OCI-LY1 (cell line): ENCODE data around the gene COPS7A.

Source experiments
- H2AFZ ChIP-seq: fragments of 200-600 bp; sonication (generic), shearing (Covaris generic); 2 replicates; pipeline ENCODE4 v1.6.0; 2014; ENCODE audit warnings: antibody characterized with exemption, mild to moderate bottlenecking, low read length
- H3F3A ChIP-seq: fragments of 200-600 bp; sonication (generic), shearing (Covaris generic); 2 replicates; pipeline ENCODE4 v1.6.0; 2014; ENCODE audit warnings: mild to moderate bottlenecking, antibody characterized with exemption, low read length, moderate library complexity; ENCODE audit not compliant: insufficient read depth
- H3K27ac ChIP-seq: fragments of 200-600 bp; sonication (generic); 2 replicates; pipeline ENCODE4 v1.5.1; 2014; ENCODE audit warnings: low read length, mixed run types, mild to moderate bottlenecking, low read depth; ENCODE audit not compliant: poor library complexity, severe bottlenecking
- H3K27me3 ChIP-seq: fragments of 200-600 bp; sonication (generic); 2 replicates; pipeline ENCODE4 v1.6.0; 2014; ENCODE audit warnings: antibody characterized with exemption, mild to moderate bottlenecking, low read length, moderate library complexity; ENCODE audit not compliant: insufficient read depth
- H3K36me3 ChIP-seq: fragments of 200-600 bp; sonication (generic); 2 replicates; pipeline ENCODE4 v1.6.1; 2014; ENCODE audit warnings: mild to moderate bottlenecking, antibody characterized with exemption, low read length, moderate library complexity, mixed read lengths; ENCODE audit not compliant: insufficient read depth
- H3K4me1 ChIP-seq: fragments of 200-600 bp; sonication (generic); 2 replicates; pipeline ENCODE4 v1.5.1; 2014; ENCODE audit warnings: mild to moderate bottlenecking, low read length, moderate library complexity; ENCODE audit not compliant: insufficient read depth, severe bottlenecking
- H3K4me2 ChIP-seq: fragments of 200-600 bp; sonication (generic), shearing (Covaris generic); 2 replicates; pipeline ENCODE4 v1.6.1; 2014; ENCODE audit warnings: low read length
- H3K4me3 ChIP-seq: fragments of 200-600 bp; sonication (generic); 2 replicates; pipeline ENCODE4 v1.5.1; 2014; ENCODE audit warnings: low read length, low read depth, mild to moderate bottlenecking, mixed read lengths; ENCODE audit not compliant: poor library complexity, severe bottlenecking
- H3K79me2 ChIP-seq: fragments of 200-600 bp; shearing (Covaris generic); 2 replicates; pipeline ENCODE4 v1.6.1; 2016; ENCODE audit warnings: mixed run types, low read length, mixed read lengths; ENCODE audit not compliant: insufficient read depth
- H3K9ac ChIP-seq: fragments of 200-600 bp; sonication (generic), shearing (Covaris generic); 2 replicates; pipeline ENCODE4 v1.6.1; 2014; ENCODE audit warnings: mild to moderate bottlenecking, low read length, mixed read lengths
- H3K9me2 ChIP-seq: fragments of 200-600 bp; sonication (generic), shearing (Covaris generic); 2 replicates; pipeline ENCODE4 v1.6.1; 2014; ENCODE audit warnings: low read depth, mild to moderate bottlenecking, low read length, mixed read lengths
- H3K9me3 ChIP-seq: fragments of 200-600 bp; shearing (Covaris generic); 2 replicates; pipeline ENCODE4 v1.6.1; 2014; ENCODE audit warnings: low read length, mixed read lengths
- H4K20me1 ChIP-seq: fragments of 200-600 bp; sonication (generic), shearing (Covaris generic); 2 replicates; pipeline ENCODE4 v1.6.0; 2016; ENCODE audit warnings: mild to moderate bottlenecking, low read length; ENCODE audit not compliant: insufficient read depth
- EZH2 ChIP-seq: fragments of 200-600 bp; sonication (generic), shearing (Covaris generic); IDR thresholded peaks from 2 replicates; pipeline ENCODE4 v1.8.0; 2017; ENCODE audit warnings: borderline replicate concordance, mixed run types, mild to moderate bottlenecking, antibody characterized with exemption, low read length, moderate library complexity, mixed read lengths
- TF ChIP-seq, protein P1 (sequence below): fragments of 200-600 bp; sonication (generic), shearing (Covaris generic); IDR thresholded peaks from 2 replicates; pipeline ENCODE4 v1.5.1; 2017; ENCODE audit warnings: mild to moderate bottlenecking, antibody characterized with exemption, low read length, moderate library complexity, mixed read lengths

COPS7A gene

DNA sequence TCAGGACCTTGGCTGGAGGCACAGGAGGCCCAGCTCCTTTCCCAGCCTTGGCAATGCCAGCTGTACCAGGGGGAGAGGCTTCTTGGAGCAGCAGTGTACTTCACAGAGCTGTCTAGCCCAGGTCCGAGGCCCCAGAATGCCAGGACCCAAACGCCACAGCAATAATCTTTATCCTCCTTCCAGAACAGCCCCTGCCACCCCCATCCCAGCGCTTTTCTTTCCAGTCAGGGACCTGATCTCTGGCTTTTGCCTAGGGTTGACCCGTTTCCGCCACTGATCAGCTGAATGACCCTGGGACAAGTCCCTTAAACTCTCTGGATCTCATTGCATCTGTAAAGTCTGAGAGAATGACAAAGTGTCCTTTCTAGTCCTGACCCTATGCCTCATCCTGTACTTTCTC lies 53.5 kb downstream of the COPS7A start:
- H2AFZ ChIP-seq, result no peak overlapping the region
- H4K20me1 ChIP-seq, result no peaks in the 10 kb centered on the region
- peaks cover 19% of the 10 kb centered on the region; the same call in 1 of the 2 replicates for H3K27me3 ChIP-seq
- H3K4me1 ChIP-seq, result peaks cover 12% of the 10 kb centered on the region
- H3K9me3 ChIP-seq, result no peaks in the 10 kb centered on the region
- H3K4me3 ChIP-seq, result no peak overlapping the region
- no peaks in the 10 kb centered on the region for H3K79me2 ChIP-seq
- no peak overlapping the region for H3K9ac ChIP-seq
- no peaks in the 10 kb centered on the region for H3F3A ChIP-seq
- TF ChIP-seq, protein P1, sequence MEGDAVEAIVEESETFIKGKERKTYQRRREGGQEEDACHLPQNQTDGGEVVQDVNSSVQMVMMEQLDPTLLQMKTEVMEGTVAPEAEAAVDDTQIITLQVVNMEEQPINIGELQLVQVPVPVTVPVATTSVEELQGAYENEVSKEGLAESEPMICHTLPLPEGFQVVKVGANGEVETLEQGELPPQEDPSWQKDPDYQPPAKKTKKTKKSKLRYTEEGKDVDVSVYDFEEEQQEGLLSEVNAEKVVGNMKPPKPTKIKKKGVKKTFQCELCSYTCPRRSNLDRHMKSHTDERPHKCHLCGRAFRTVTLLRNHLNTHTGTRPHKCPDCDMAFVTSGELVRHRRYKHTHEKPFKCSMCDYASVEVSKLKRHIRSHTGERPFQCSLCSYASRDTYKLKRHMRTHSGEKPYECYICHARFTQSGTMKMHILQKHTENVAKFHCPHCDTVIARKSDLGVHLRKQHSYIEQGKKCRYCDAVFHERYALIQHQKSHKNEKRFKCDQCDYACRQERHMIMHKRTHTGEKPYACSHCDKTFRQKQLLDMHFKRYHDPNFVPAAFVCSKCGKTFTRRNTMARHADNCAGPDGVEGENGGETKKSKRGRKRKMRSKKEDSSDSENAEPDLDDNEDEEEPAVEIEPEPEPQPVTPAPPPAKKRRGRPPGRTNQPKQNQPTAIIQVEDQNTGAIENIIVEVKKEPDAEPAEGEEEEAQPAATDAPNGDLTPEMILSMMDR, result no peak
- no peak for TF ChIP-seq EZH2
- no peak overlapping the region for H3K27ac ChIP-seq
- H3K9me2 ChIP-seq, result no peaks in the 10 kb centered on the region
- no peak overlapping the region for H3K4me2 ChIP-seq
- no peaks in the 10 kb centered on the region for H3K36me3 ChIP-seq

DNA sequence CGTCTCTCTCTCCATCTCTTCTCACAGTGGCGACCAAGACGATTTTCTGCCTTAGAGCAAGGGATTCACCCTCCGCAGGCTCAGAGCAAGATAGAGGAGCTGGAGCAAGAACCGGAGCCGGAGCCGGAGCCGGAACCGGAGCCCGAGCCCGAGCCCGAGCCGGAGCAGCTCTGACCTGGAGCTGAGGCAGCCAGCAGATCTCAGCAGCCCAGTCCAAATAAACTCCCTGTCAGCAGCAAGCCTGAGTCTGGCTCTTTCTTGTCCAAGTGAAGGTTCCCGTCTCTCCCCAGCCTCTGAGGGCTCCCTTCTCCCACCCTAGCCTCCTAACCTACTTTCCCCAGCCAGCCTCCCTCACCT lies 54.3 kb downstream of the COPS7A start:
- no peaks in the 10 kb centered on the region for H3K79me2 ChIP-seq
- H2AFZ ChIP-seq, result no peak overlapping the region
- H3K36me3 ChIP-seq, result no peaks in the 10 kb centered on the region
- no peaks in the 10 kb centered on the region for H3K9me2 ChIP-seq
- H3K9ac ChIP-seq, result peak overlapping the region; percentile 43; the same call in 1 of the 2 replicates
- no peaks in the 10 kb centered on the region for H4K20me1 ChIP-seq
- peak overlapping the region; percentile 59 for H3K4me3 ChIP-seq
- H3K4me1 ChIP-seq, result peaks cover 18% of the 10 kb centered on the region
- no peak overlapping the region for H3K27ac ChIP-seq
- H3K9me3 ChIP-seq, result no peaks in the 10 kb centered on the region
- TF ChIP-seq, protein P1, result no peak
- no peak for TF ChIP-seq EZH2
- no peaks in the 10 kb centered on the region for H3F3A ChIP-seq
- 0 out of 2 replicates have a peak, but pooled peaks cover 11% of the 10 kb centered on the region for H3K27me3 ChIP-seq
- peak overlapping the region; percentile 78 for H3K4me2 ChIP-seq

DNA sequence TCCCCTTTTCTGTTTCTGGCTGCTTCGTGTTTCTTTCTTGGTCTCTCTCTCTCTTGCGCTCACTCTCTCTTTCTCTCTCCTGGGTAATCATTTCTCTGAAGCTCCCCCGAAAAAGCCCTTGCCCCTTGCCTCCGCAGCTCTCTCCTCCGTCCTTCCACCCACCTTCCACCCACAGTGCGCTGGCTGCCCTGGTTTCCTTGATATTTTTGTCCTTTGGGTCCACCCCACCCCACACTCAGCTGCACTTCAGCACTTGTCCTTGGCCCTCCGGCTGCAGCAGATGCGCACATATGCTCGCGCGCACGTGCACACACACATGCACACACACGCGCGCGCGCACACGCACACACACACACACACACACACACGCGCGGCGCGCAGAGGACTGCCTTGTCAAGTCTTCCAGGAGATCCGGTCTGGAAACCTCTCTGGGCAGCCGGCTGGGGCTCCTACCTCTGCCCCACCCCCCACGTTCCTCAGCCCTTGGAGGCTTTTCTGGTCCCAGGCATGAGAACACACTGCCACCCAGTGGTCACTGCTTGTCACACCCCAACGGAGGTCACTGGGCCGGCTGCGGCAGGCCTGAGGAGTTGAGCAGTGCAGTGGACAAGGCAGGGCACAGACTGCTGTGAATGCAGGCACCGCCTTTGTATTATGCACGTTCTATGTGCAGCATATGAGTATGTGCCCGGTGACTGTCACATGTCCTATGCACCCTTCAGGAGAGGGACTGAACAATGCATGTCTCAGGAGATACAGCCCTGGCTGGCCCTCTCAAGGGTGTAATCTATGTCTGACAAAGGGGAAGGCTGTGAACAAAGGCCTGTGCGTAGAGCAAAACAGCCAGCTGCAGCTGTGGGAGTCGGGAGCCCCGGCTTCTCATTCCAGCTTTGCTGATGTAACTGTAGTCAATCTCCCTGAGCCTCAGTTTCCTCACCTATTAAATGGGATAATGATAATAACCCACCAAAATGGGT lies 55.0 kb downstream of the COPS7A start:
- Histone ChIP-seq H3K4me3 (peak overlapping the region; percentile 59), H3K9me3 (no peaks in the 10 kb centered on the region), H3K9me2 (no peaks in the 10 kb centered on the region), H3K36me3 (no peaks in the 10 kb centered on the region), H3K27me3 (0 out of 2 replicates have a peak, but pooled peaks cover 10% of the 10 kb centered on the region), H3K4me1 (peaks cover 22% of the 10 kb centered on the region), H4K20me1 (no peaks in the 10 kb centered on the region), H2AFZ (no peak overlapping the region), H3K79me2 (no peaks in the 10 kb centered on the region), H3K9ac (peak overlapping the region; percentile 43; the same call in 1 of the 2 replicates), H3F3A (no peaks in the 10 kb centered on the region), H3K4me2 (peak overlapping the region; percentile 78), H3K27ac (no peak overlapping the region)
- TF ChIP-seq EZH2, result no peak
- TF ChIP-seq, protein P1, result peak; percentile 97
